Measurements from ENCODE around the gene ARHGDIB.

- no peak for TF ChIP-seq EZH2 (IDR thresholded peaks at IDR 0.05; ENCODE audit: low read depth, unreplicated experiment)
- TF ChIP-seq EZH2phosphoT487 (IDR thresholded peaks at IDR 0.05; ENCODE audit: unreplicated experiment) = no peak
- no peak for TF ChIP-seq POLR2AphosphoS5 (IDR thresholded peaks at IDR 0.05; ENCODE audit: low read depth)
Measured at GRCh38 chr12:14948672-14949071, 12.7 kb downstream of the ARHGDIB start.
